DND-41 (cell line): ENCODE results near the gene PIK3C3.

Experiments
- ATAC-seq: fragments of 200-7000 bp; cut with Tn5 transposase; 3 replicates; pipeline ENCODE4 v1.9.1; 2021; ENCODE audit warnings: low read depth; ENCODE audit not compliant: insufficient read depth
- DNase-seq: peaks from one replicate; pipeline ENCODE4 v3.0.0-alpha.2; 2020
- H2AFZ ChIP-seq: 2 replicates; pipeline ENCODE4 v1.6.0; 2012; ENCODE audit warnings: low read depth, low read length
- H3K27ac ChIP-seq: 2 replicates; pipeline ENCODE4 v1.5.1; 2012; ENCODE audit warnings: low read length, inconsistent platforms
- H3K27me3 ChIP-seq: fragments of 200-600 bp; sonication (generic); 2 replicates; pipeline ENCODE4 v1.6.0; 2012; ENCODE audit warnings: low read length, mild to moderate bottlenecking, inconsistent platforms; ENCODE audit not compliant: insufficient read depth, poor library complexity
- H3K36me3 ChIP-seq: 2 replicates; pipeline ENCODE4 v1.5.1; 2012; ENCODE audit warnings: low read length, inconsistent platforms; ENCODE audit not compliant: insufficient read depth
- H3K4me1 ChIP-seq: 2 replicates; pipeline ENCODE4 v1.5.1; 2012; ENCODE audit warnings: mild to moderate bottlenecking, low read length; ENCODE audit not compliant: insufficient read depth
- H3K4me2 ChIP-seq: 2 replicates; pipeline ENCODE4 v1.6.0; 2012; ENCODE audit warnings: mild to moderate bottlenecking, moderate library complexity, low read length, inconsistent platforms; ENCODE audit not compliant: insufficient read depth
- H3K4me3 ChIP-seq, 2 experiments: fragments of 200-600 bp in 1 of 2; shearing (Covaris generic) in 1 of 2; 2 replicates each; pipeline ENCODE4 v1.5.1; 2012 to 2016; ENCODE audit warnings: inconsistent platforms in 2 of 2, low read length in 2 of 2, mild to moderate bottlenecking in 2 of 2, low read depth in 1 of 2, moderate library complexity in 1 of 2
- H3K79me2 ChIP-seq: 2 replicates; pipeline ENCODE4 v1.6.0; 2012; ENCODE audit warnings: low read length, inconsistent platforms; ENCODE audit not compliant: insufficient read depth
- H3K9ac ChIP-seq: 2 replicates; pipeline ENCODE4 v1.6.0; 2012; ENCODE audit warnings: low read depth, mild to moderate bottlenecking, inconsistent platforms, low read length, moderate library complexity
- H3K9me3 ChIP-seq: 2 replicates; pipeline ENCODE4 v1.5.1; 2012; ENCODE audit warnings: low read length, moderate library complexity, mild to moderate bottlenecking, inconsistent platforms; ENCODE audit not compliant: insufficient read depth, severe bottlenecking
- H4K20me1 ChIP-seq: 2 replicates; pipeline ENCODE4 v1.6.0; 2012; ENCODE audit warnings: low read length; ENCODE audit not compliant: insufficient read depth
- EZH2 ChIP-seq: IDR thresholded peaks from 3 replicates; pipeline ENCODE4 v1.6.1; 2012; ENCODE audit warnings: borderline replicate concordance, low read depth, mild to moderate bottlenecking, moderate library complexity, low read length, inconsistent platforms; ENCODE audit not compliant: severe bottlenecking
- TF ChIP-seq, protein P1 (sequence below): IDR thresholded peaks from 2 replicates; pipeline ENCODE4 v1.5.1; 2012; ENCODE audit warnings: borderline replicate concordance, low read length, moderate library complexity, mild to moderate bottlenecking; ENCODE audit not compliant: poor library complexity, severe bottlenecking; ENCODE audit errors: extremely low read depth

Gene PIK3C3

DNA sequence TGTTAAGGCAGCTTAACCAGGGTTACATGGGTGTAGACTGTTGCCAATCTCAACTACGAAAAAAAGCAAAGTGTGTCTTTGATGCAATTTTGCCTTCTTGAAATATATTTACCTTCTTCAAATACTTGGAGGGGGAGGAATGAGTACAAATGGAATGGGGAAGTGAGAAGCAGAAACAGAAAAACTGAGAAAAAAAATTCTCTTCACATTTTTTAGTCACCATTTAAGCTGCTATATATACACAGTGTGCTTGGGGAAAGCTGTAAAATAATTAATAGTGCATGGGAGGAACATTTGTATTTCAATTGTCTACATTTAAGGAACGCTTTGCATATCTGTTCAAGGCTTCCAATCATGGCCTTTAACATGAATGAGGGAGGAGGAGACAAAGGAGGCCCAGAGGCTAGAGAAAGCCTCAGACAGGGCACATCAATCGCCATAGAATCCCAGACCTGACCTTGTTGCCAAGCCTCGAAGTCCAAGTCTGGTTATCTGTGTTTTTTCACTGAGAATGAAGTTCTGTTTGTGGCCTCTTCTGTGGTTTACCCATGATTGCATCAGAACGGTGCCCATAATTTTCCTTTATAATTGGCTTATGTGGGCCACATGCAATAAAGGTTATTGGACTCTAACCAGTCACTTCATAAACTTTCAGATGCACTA lies 158.6 kb downstream of the PIK3C3 start:
- Histone ChIP-seq H3K9ac (peak overlapping the region; percentile 40), H2AFZ (peak overlapping the region; percentile 81), H3K79me2 (no peaks in the 10 kb centered on the region), H3K4me2 (peak overlapping the region; percentile 38; the same call in 1 of the 2 replicates), H3K27me3 (no peaks in the 10 kb centered on the region), H3K4me1 (peaks cover 19% of the 10 kb centered on the region), H3K36me3 (no peaks in the 10 kb centered on the region), H3K9me3 (no peaks in the 10 kb centered on the region), H3K4me3 (no peak overlapping the region), H3K27ac (peak overlapping the region; percentile 81), H4K20me1 (no peaks in the 10 kb centered on the region)
- ATAC-seq, result peak; percentile 75
- TF ChIP-seq, protein P1, sequence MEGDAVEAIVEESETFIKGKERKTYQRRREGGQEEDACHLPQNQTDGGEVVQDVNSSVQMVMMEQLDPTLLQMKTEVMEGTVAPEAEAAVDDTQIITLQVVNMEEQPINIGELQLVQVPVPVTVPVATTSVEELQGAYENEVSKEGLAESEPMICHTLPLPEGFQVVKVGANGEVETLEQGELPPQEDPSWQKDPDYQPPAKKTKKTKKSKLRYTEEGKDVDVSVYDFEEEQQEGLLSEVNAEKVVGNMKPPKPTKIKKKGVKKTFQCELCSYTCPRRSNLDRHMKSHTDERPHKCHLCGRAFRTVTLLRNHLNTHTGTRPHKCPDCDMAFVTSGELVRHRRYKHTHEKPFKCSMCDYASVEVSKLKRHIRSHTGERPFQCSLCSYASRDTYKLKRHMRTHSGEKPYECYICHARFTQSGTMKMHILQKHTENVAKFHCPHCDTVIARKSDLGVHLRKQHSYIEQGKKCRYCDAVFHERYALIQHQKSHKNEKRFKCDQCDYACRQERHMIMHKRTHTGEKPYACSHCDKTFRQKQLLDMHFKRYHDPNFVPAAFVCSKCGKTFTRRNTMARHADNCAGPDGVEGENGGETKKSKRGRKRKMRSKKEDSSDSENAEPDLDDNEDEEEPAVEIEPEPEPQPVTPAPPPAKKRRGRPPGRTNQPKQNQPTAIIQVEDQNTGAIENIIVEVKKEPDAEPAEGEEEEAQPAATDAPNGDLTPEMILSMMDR, result no peak
- TF ChIP-seq EZH2, result no peak
- peak; percentile 54 for DNase-seq

DNA sequence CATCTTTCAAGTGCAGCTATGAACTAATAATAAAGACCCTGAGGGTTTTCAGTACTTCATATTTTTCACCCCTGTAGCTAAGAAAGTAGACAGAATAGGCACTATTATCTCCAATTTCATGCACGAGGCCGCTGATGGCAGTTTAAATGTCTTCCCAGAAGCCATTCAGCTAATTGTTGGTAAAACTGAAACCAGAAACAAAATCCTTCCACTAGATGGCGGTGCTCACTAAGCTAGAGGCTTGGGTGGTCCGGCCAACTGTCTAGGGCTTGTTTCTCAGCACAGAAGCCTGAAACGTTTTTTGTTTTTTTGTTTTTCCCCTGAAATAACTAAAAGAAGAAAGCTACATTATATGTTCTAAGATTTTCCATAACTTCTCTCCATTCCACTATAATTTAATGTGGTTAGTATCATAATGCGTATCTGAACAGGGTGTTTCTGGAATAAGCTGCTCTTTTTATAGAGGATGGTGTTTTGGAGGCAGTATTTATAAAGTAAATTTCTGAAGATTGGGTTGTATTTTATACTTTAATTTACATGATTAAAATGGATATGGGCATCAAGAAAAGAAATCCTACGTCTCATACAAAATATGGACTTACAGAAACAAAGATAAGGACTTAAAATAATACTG lies 159.4 kb downstream of the PIK3C3 start:
- H3K27ac ChIP-seq, result peak overlapping the region; percentile 81
- H3K4me1 ChIP-seq, result peaks cover 19% of the 10 kb centered on the region
- peak overlapping the region; percentile 81 for H2AFZ ChIP-seq
- H3K9ac ChIP-seq, result peak overlapping the region; percentile 40
- ATAC-seq (peak; percentile 90), DNase-seq (peak; percentile 82)
- no peak overlapping the region for H3K4me3 ChIP-seq
- no peaks in the 10 kb centered on the region for H3K79me2 ChIP-seq
- no peaks in the 10 kb centered on the region for H3K36me3 ChIP-seq
- no peaks in the 10 kb centered on the region for H4K20me1 ChIP-seq
- H3K27me3 ChIP-seq, result no peaks in the 10 kb centered on the region
- TF ChIP-seq, protein P1, result peak; percentile 88
- TF ChIP-seq EZH2, result no peak
- no peaks in the 10 kb centered on the region for H3K9me3 ChIP-seq
- H3K4me2 ChIP-seq, result peak overlapping the region; percentile 38

DNA sequence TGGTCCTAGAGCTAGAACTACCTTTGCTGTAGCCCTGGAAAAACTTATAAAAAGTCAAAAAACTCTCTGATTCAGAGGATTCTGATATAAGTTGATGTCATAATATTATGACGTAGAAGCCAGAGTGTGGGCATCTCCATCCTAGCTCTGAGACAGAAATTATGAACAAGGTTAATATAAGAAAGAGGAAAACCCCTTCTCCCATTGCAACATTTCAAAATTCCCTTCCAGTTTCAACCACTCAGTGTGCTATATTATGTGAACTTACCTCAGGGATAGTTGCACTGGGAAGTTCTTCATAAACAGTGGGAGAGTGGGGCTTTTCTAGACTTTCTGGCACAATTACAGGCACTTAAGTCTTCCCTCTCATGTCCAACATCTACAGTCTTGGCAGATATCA lies 171.6 kb downstream of the PIK3C3 start:
- DNase-seq, result no peak
- no peaks in the 10 kb centered on the region for H3K4me1 ChIP-seq
- no peaks in the 10 kb centered on the region for H4K20me1 ChIP-seq
- no peak for ATAC-seq
- no peak overlapping the region for H3K4me2 ChIP-seq
- no peaks in the 10 kb centered on the region for H3K36me3 ChIP-seq
- no peak overlapping the region for H3K4me3 ChIP-seq
- no peak for TF ChIP-seq EZH2
- TF ChIP-seq, protein P1, result no peak
- H3K27me3 ChIP-seq, result no peaks in the 10 kb centered on the region
- no peak overlapping the region for H2AFZ ChIP-seq
- no peak overlapping the region for H3K27ac ChIP-seq
- H3K9me3 ChIP-seq, result no peaks in the 10 kb centered on the region
- no peaks in the 10 kb centered on the region for H3K79me2 ChIP-seq
- no peak overlapping the region for H3K9ac ChIP-seq
